GM12878 (cell line): ENCODE data around the gene CACHD1. TPM values are rescaled to one million over a fixed set of nuclear protein-coding genes. Genes with fewer than 3 reads are reported as not detected.

ENCODE experiments used
- ATAC-seq: fragments of 200-7000 bp; cut with Tn5 transposase; 3 replicates; pipeline ENCODE4 v1.9.1; 2020; ENCODE audit warnings: mild to moderate bottlenecking, moderate library complexity
- BruUV-seq: library from RNA; stranded (reverse); fragments of 400-500 nt; replicated peaks from 2 replicates; lab custom pipeline; 2021; lab: Mats Ljungman, UMichigan
- CTCF ChIA-PET: fragments of 300-600 bp; sonication (Branson Sonifier 250); formaldehyde crosslinking; extraction: SDS; loops from one replicate; lab custom pipeline; 2021; ENCODE audit warnings: inconsistent platforms; lab: Yijun Ruan, JAX
- POLR2A ChIA-PET: fragments of 350-600 bp; formaldehyde crosslinking; extraction: SDS; loops from one replicate; lab custom pipeline; 2021; ENCODE audit warnings: inconsistent platforms; lab: Charles Lee
- RAD21 ChIA-PET: fragments of 300-600 bp; sonication (Branson Sonifier 250); formaldehyde crosslinking; loops from one replicate; lab custom pipeline; 2023; ENCODE audit warnings: antibody characterized with exemption; ENCODE audit not compliant: unreplicated experiment; lab: Charles Lee
- SMC1A ChIA-PET: fragments of 300-600 bp; sonication (Branson Sonifier 250); formaldehyde crosslinking; loops from one replicate; lab custom pipeline; 2023; ENCODE audit not compliant: unreplicated experiment, uncharacterized antibody; lab: Charles Lee
- DNase-seq: peaks from one replicate; pipeline ENCODE4 v3.0.0-alpha.2; 2011; ENCODE audit warnings: low read depth, low spot score
- FAIRE-seq: peaks from 3 replicates; lab custom pipeline; 2011; peaks lifted over from hg19 to GRCh38; lab: Jason Lieb, UNC
- H2AFZ ChIP-seq: 2 replicates; pipeline ENCODE4 v1.6.0; 2011; ENCODE audit warnings: low read depth, low read length, control low read depth; ENCODE audit not compliant: control insufficient read depth
- H3K27ac ChIP-seq: 2 replicates; pipeline ENCODE4 v1.5.1; 2011; ENCODE audit warnings: control low read depth; ENCODE audit not compliant: control insufficient read depth, insufficient read depth
- H3K27me3 ChIP-seq, 2 experiments: replicated peaks in 1 of 2; 2 replicates each; pipeline versions ENCODE4 v1.6.0 to v1.6.1; 2011; ENCODE audit warnings: low read length in 1 of 2; ENCODE audit not compliant: control insufficient read depth in 2 of 2, insufficient read depth in 2 of 2
- H3K36me3 ChIP-seq, 2 experiments: 2 replicates each; pipeline ENCODE4 v1.5.1; 2011; ENCODE audit warnings: low read length in 1 of 2; ENCODE audit not compliant: control insufficient read depth in 2 of 2, insufficient read depth in 2 of 2
- H3K4me1 ChIP-seq: 2 replicates; pipeline ENCODE4 v1.6.1; 2011; ENCODE audit warnings: mild to moderate bottlenecking, low read length, moderate library complexity, mixed read lengths; ENCODE audit not compliant: control insufficient read depth, insufficient read depth
- H3K4me2 ChIP-seq: 2 replicates; pipeline ENCODE4 v1.6.0; 2011; ENCODE audit warnings: control low read depth; ENCODE audit not compliant: control insufficient read depth, insufficient read depth
- H3K4me3 ChIP-seq: fragments of 200-600 bp; sonication (generic); 2 replicates; pipeline ENCODE4 v1.5.1; 2016
- H3K79me2 ChIP-seq: 2 replicates; pipeline ENCODE4 v1.6.0; 2011; ENCODE audit warnings: low read length; ENCODE audit not compliant: control insufficient read depth, insufficient read depth
- H3K9ac ChIP-seq: 2 replicates; pipeline ENCODE4 v1.8.0; 2011; ENCODE audit warnings: low read length, control low read depth, mixed read lengths; ENCODE audit not compliant: control insufficient read depth, insufficient read depth
- H3K9me3 ChIP-seq: replicated peaks from 3 replicates; pipeline ENCODE4 v1.5.1; 2011; ENCODE audit warnings: mild to moderate bottlenecking, low read length; ENCODE audit not compliant: control insufficient read depth, insufficient read depth
- H4K20me1 ChIP-seq: 2 replicates; pipeline ENCODE4 v1.6.0; 2011; ENCODE audit not compliant: control insufficient read depth, insufficient read depth
- CREB1 ChIP-seq: IDR thresholded peaks from 2 replicates; pipeline ENCODE4 v1.6.1; 2012; ENCODE audit warnings: low read depth, mild to moderate bottlenecking, inconsistent platforms
- ETV6 ChIP-seq, 2 experiments: fragments of 450-650 bp in 1 of 2; IDR thresholded peaks in 1 of 2; conservative IDR thresholded peaks in 1 of 2; 2 replicates each; pipeline ENCODE4 v1.6.1; 2014; ENCODE audit warnings: antibody characterized with exemption in 1 of 2, borderline replicate concordance in 1 of 2, low read depth in 1 of 2, mild to moderate bottlenecking in 1 of 2, moderate library complexity in 1 of 2
- GATAD2B ChIP-seq: fragments of 450-650 bp; conservative IDR thresholded peaks from 2 replicates; pipeline ENCODE4 v1.6.1; 2017; ENCODE audit warnings: low read depth, mild to moderate bottlenecking, moderate library complexity
- MYB ChIP-seq: fragments of 150-350 bp; IDR thresholded peaks from 2 replicates; pipeline ENCODE4 v1.6.1; 2014; ENCODE audit warnings: mild to moderate bottlenecking, low read depth, low read length, borderline replicate concordance
- NFXL1 ChIP-seq: fragments of 450-650 bp; IDR thresholded peaks from 2 replicates; pipeline ENCODE4 v1.6.1; 2017; ENCODE audit warnings: antibody characterized with exemption, mild to moderate bottlenecking, borderline replicate concordance
- NFYA ChIP-seq: IDR thresholded peaks from 2 replicates; pipeline ENCODE4 v1.6.1; 2011; ENCODE audit warnings: low read depth, mild to moderate bottlenecking, low read length, improper control_type of control experiment, borderline replicate concordance
- RCOR1 ChIP-seq: conservative IDR thresholded peaks from 2 replicates; pipeline ENCODE4 v1.6.1; 2012; ENCODE audit warnings: low read depth, low read length, improper control_type of control experiment
- RFX5 ChIP-seq: IDR thresholded peaks from 2 replicates; pipeline ENCODE4 v1.6.1; 2011; ENCODE audit warnings: low read depth, low read length, improper control_type of control experiment
- SIX5 ChIP-seq: IDR thresholded peaks from 2 replicates; pipeline ENCODE4 v1.6.1; 2011; ENCODE audit warnings: mild to moderate bottlenecking, low read depth, low read length, moderate library complexity; ENCODE audit not compliant: severe bottlenecking
- WGBS: methylation state at CpG from one replicate; pipeline ENCODE4 v1.1.6; 2016; ENCODE audit warnings: low lambda C conversion rate; ENCODE audit not compliant: insufficient replicate concordance, insufficient coverage; ENCODE audit errors: missing lambda C conversion rate; 5-methylcytosine and 5-hydroxymethylcytosine counted together
- in situ Hi-C: fragments of 300-500 bp; cut with MboI; formaldehyde crosslinking; loops from 9 replicates; pipeline ENCODE4 v1.14.3; 2018; ENCODE audit warnings: mixed read lengths
- intact Hi-C: fragments of 100-400 bp; cut with micrococcal nuclease; formaldehyde crosslinking; loops from one replicate; pipeline ENCODE4 v1.14.2; 2022; ENCODE audit not compliant: unreplicated experiment
- polyA plus RNA-seq, 11 experiments: library from polyadenylated mRNA; depleted of rRNA in 4 of 11; unstranded in 6 of 11; stranded (reverse) in 5 of 11; fragments of >200 nt; fragmentation: Nextera tagmentation in 4 of 11; fragmentation: Illumina TruSeq in 1 of 11; extraction: Ambion mirVana in 4 of 11; extraction: Trizol in 1 of 11; gene quantifications; 1 replicate in 1 of 11; 2 replicates in 10 of 11; pipeline versions ENCODE4 v1.2.1 to v1.2.3, GENCODE V29; 2011 to 2016; ENCODE audit warnings: inconsistent platforms in 2 of 11, missing spikeins in 2 of 11, low read depth in 1 of 11
- total RNA-seq, 4 experiments: library from RNA; depleted of rRNA in 3 of 4; stranded (reverse); fragments of >200 nt in 3 of 4; fragmentation: Illumina TruSeq in 1 of 4; extraction: Trizol in 1 of 4; gene quantifications; 2 replicates each; pipeline versions ENCODE4 v1.2.1 to v1.2.3, GENCODE V29; 2013 to 2021
- TF ChIP-seq, protein P1 (sequence below): fragments of 450-650 bp; IDR thresholded peaks from 2 replicates; pipeline ENCODE4 v1.6.1; 2016; ENCODE audit warnings: mild to moderate bottlenecking
- TF ChIP-seq, protein P2 (sequence below): IDR thresholded peaks from 2 replicates; pipeline ENCODE4 v1.6.1; 2011; ENCODE audit warnings: borderline replicate concordance, low read depth, mild to moderate bottlenecking, moderate library complexity, low read length; ENCODE audit not compliant: insufficient read depth, poor library complexity, severe bottlenecking
- TF ChIP-seq, protein P3 (sequence below): IDR thresholded peaks from 2 replicates; pipeline ENCODE4 v1.6.1; 2011; ENCODE audit warnings: mild to moderate bottlenecking, low read depth, low read length, moderate library complexity; ENCODE audit not compliant: insufficient replicate concordance
- TF ChIP-seq, protein P4 (sequence below): fragments of 150-350 bp; IDR thresholded peaks from 2 replicates; pipeline ENCODE4 v1.6.1; 2014; ENCODE audit warnings: mild to moderate bottlenecking, low read depth, low read length
- TF ChIP-seq, protein P5 (sequence below): fragments of 450-650 bp; IDR thresholded peaks from 2 replicates; pipeline ENCODE4 v1.6.1; 2017; ENCODE audit warnings: mild to moderate bottlenecking, moderate library complexity

Gene CACHD1
- total and polyA plus RNA-seq, 10 of the 15 experiments (the other 5 are each of a cell fraction or from before 2014, with no cell fraction given), result 0.03 TPM; not detected in 9

DNA sequence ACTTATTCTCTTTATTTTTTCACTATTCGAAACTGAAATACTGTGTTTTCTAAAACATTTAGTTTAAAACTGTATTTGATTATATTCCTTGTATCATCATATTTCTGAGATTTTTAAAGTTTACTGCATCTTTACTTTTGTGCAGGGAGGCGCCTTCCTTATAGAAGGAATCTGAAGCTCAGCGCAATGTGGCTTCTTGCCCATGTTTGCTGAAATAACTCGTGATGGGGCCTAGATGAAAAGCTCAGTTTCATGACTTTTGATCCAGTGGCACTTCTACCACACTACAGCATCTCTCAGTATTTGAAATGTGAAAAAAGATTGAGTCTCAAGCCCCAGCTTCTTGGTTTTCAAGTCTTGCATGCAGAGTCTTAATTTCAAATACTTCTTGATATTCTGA is 28.4 kb downstream of the CACHD1 start:
- Histone ChIP-seq H3K4me3 (no peak overlapping the region), H3K9me3 (no peaks in the 10 kb centered on the region), H3K36me3 (no peaks in the 10 kb centered on the region), H3K79me2 (no peaks in the 10 kb centered on the region), H3K27me3 (no peaks in the 10 kb centered on the region), H3K4me2 (no peak overlapping the region), H2AFZ (no peak overlapping the region), H3K9ac (no peak overlapping the region), H3K27ac (no peak overlapping the region), H3K4me1 (no peaks in the 10 kb centered on the region), H4K20me1 (no peaks in the 10 kb centered on the region)
- ChIA-PET RAD21 (no interaction called here), SMC1A (no interaction called here), POLR2A (no interaction called here), CTCF (no interaction called here)
- ATAC-seq, result no peak
- 38% methylated on average over 4 of the region's 4 CpGs for WGBS
- FAIRE-seq, result no peak
- in situ Hi-C loops (no loop called here), intact Hi-C loops (no loop called here)
- no peak for DNase-seq
- BruUV-seq, result no TSS peak
- TF ChIP-seq SIX5, result no peak
- no peak for TF ChIP-seq CREB1
- TF ChIP-seq, protein P1, sequence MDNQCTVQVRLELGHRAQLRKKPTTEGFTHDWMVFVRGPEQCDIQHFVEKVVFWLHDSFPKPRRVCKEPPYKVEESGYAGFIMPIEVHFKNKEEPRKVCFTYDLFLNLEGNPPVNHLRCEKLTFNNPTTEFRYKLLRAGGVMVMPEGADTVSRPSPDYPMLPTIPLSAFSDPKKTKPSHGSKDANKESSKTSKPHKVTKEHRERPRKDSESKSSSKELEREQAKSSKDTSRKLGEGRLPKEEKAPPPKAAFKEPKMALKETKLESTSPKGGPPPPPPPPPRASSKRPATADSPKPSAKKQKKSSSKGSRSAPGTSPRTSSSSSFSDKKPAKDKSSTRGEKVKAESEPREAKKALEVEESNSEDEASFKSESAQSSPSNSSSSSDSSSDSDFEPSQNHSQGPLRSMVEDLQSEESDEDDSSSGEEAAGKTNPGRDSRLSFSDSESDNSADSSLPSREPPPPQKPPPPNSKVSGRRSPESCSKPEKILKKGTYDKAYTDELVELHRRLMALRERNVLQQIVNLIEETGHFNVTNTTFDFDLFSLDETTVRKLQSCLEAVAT, result no peak
- TF ChIP-seq, protein P2, sequence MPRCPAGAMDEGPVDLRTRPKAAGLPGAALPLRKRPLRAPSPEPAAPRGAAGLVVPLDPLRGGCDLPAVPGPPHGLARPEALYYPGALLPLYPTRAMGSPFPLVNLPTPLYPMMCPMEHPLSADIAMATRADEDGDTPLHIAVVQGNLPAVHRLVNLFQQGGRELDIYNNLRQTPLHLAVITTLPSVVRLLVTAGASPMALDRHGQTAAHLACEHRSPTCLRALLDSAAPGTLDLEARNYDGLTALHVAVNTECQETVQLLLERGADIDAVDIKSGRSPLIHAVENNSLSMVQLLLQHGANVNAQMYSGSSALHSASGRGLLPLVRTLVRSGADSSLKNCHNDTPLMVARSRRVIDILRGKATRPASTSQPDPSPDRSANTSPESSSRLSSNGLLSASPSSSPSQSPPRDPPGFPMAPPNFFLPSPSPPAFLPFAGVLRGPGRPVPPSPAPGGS, result no peak
- no peak for TF ChIP-seq NFYA
- no peak for TF ChIP-seq MYB
- TF ChIP-seq, protein P3, sequence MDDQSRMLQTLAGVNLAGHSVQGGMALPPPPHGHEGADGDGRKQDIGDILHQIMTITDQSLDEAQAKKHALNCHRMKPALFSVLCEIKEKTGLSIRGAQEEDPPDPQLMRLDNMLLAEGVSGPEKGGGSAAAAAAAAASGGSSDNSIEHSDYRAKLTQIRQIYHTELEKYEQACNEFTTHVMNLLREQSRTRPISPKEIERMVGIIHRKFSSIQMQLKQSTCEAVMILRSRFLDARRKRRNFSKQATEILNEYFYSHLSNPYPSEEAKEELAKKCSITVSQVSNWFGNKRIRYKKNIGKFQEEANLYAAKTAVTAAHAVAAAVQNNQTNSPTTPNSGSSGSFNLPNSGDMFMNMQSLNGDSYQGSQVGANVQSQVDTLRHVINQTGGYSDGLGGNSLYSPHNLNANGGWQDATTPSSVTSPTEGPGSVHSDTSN, result no peak
- no peak for TF ChIP-seq NFXL1
- TF ChIP-seq, protein P4, sequence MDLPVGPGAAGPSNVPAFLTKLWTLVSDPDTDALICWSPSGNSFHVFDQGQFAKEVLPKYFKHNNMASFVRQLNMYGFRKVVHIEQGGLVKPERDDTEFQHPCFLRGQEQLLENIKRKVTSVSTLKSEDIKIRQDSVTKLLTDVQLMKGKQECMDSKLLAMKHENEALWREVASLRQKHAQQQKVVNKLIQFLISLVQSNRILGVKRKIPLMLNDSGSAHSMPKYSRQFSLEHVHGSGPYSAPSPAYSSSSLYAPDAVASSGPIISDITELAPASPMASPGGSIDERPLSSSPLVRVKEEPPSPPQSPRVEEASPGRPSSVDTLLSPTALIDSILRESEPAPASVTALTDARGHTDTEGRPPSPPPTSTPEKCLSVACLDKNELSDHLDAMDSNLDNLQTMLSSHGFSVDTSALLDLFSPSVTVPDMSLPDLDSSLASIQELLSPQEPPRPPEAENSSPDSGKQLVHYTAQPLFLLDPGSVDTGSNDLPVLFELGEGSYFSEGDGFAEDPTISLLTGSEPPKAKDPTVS, result no peak
- no peak for TF ChIP-seq RFX5
- no peak for TF ChIP-seq GATAD2B
- no peak for TF ChIP-seq ETV6 (conservative IDR thresholded peaks at IDR 0.05 in 1 of 2, IDR thresholded peaks at IDR 0.05 in 1 of 2; ENCODE audit: borderline replicate concordance in 1 of 2, low read depth in 1 of 2)
- TF ChIP-seq, protein P5, sequence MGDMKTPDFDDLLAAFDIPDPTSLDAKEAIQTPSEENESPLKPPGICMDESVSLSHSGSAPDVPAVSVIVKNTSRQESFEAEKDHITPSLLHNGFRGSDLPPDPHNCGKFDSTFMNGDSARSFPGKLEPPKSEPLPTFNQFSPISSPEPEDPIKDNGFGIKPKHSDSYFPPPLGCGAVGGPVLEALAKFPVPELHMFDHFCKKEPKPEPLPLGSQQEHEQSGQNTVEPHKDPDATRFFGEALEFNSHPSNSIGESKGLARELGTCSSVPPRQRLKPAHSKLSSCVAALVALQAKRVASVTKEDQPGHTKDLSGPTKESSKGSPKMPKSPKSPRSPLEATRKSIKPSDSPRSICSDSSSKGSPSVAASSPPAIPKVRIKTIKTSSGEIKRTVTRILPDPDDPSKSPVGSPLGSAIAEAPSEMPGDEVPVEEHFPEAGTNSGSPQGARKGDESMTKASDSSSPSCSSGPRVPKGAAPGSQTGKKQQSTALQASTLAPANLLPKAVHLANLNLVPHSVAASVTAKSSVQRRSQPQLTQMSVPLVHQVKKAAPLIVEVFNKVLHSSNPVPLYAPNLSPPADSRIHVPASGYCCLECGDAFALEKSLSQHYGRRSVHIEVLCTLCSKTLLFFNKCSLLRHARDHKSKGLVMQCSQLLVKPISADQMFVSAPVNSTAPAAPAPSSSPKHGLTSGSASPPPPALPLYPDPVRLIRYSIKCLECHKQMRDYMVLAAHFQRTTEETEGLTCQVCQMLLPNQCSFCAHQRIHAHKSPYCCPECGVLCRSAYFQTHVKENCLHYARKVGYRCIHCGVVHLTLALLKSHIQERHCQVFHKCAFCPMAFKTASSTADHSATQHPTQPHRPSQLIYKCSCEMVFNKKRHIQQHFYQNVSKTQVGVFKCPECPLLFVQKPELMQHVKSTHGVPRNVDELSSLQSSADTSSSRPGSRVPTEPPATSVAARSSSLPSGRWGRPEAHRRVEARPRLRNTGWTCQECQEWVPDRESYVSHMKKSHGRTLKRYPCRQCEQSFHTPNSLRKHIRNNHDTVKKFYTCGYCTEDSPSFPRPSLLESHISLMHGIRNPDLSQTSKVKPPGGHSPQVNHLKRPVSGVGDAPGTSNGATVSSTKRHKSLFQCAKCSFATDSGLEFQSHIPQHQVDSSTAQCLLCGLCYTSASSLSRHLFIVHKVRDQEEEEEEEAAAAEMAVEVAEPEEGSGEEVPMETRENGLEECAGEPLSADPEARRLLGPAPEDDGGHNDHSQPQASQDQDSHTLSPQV, result no peak
- TF ChIP-seq RCOR1, result no peak
